GM12864 (cell line): Measurements from ENCODE around the gene CLK3.

ENCODE experiments used
- DNase-seq: peaks from one replicate; pipeline ENCODE4 v3.0.0-alpha.2; 2011; ENCODE audit warnings: low read depth
- H3K4me3 ChIP-seq: 2 replicates; pipeline ENCODE4 v1.5.1; 2011; ENCODE audit warnings: mild to moderate bottlenecking, low read depth, low read length, control low read depth
- TF ChIP-seq, protein P1 (sequence below): IDR thresholded peaks from 2 replicates; pipeline ENCODE4 v1.5.1; 2011; ENCODE audit warnings: low read depth, mild to moderate bottlenecking, moderate library complexity, low read length, control low read depth, inconsistent platforms; ENCODE audit errors: missing control alignments

Gene CLK3

DNA sequence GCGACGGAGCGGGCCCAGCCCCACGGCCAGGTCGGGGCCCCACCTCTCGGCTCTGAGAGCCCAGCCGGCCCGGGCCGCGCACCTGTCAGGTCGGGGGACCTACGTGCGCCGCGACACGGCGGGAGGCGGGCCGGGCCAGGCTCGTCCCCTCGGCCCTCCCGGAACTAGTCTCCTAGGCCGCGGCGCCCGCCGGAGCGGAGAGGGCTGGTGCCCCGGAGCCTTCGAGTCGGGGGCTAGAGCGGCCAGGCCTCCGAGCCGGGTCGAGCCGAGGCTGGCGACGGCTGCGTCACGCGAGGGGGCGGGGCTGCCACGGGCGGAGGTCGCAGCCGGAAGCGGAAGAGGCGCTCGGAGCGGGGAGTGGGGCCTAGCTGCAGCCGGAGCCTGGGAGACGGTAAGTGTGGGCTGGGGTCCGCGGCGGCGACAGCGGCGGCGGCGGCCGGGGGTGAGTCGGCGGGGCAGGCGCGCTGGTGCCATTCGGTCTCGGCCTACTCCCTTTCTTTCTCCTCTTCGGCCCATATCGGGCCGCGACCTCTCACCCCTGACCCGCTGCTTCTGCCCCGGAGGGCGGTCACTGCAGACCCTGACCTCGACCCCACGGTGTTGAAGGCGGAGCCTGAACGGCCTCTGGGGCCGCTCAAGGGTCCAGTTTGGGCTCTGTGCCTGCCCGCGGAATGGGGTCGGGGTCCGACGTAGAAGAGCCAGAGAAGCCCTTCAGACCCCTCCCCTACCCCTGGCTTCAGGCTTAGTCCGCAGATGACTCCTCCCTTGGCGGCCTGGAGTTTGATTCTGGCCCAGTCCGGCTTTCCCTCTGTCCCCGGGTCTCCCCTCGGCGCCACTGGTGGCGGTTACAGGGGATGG lies at the start of gene CLK3:
CLK3 (plus strand) TSS at position 329 of the 858 bp plus-strand sequence. CDS start 3,361 bp downstream, outside the sequence.
- peak within 1 kb of the TSS; percentile 85 for H3K4me3 ChIP-seq
- TF ChIP-seq, protein P1, sequence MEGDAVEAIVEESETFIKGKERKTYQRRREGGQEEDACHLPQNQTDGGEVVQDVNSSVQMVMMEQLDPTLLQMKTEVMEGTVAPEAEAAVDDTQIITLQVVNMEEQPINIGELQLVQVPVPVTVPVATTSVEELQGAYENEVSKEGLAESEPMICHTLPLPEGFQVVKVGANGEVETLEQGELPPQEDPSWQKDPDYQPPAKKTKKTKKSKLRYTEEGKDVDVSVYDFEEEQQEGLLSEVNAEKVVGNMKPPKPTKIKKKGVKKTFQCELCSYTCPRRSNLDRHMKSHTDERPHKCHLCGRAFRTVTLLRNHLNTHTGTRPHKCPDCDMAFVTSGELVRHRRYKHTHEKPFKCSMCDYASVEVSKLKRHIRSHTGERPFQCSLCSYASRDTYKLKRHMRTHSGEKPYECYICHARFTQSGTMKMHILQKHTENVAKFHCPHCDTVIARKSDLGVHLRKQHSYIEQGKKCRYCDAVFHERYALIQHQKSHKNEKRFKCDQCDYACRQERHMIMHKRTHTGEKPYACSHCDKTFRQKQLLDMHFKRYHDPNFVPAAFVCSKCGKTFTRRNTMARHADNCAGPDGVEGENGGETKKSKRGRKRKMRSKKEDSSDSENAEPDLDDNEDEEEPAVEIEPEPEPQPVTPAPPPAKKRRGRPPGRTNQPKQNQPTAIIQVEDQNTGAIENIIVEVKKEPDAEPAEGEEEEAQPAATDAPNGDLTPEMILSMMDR = no peak

DNA sequence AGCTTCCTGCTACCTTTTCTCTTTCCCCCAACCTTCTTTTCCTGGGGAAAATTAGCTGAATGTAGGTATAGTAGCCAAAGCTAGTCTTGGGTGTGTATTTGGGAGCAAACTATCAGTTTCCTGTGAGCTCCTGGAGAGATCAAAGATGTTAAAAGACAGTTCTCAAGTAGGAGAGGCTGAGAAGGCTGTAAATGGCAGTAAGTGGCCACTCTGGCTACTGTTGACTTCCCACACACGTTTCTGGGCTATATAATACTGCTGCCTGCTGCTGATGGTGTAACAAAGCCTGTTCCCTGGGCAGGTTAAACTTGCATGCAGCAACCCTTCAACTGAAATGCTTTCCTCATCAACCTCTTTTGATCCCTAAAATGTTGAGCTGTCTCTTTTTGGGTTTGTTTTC lies 47.0 kb upstream of the CLK3 start:
- no peak for DNase-seq
- H3K4me3 ChIP-seq = no peak overlapping the region
- TF ChIP-seq, protein P1 = no peak

More for the DNA sequence above, at the start of gene CLK3:
- DNase-seq = peak; percentile 80

DNA sequence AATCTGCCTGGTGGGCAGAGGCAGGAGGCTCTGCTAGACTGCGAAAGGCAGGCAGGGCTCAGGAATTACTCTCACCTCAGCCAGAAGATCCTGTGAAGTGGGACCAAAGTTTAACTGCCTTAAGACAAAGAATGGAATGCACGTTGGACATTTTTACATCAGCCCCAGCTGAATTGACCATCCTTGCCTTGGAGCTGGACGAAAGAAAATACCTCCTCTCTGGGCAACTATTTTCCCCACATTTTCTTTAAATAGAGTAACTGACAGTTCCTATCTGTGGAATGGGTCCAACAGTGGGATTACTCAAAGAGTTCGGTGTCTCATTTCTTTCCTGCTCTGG lies 45.9 kb upstream of the CLK3 start:
- no peak overlapping the region for H3K4me3 ChIP-seq
- no peak for DNase-seq
- TF ChIP-seq, protein P1 = no peak

DNA sequence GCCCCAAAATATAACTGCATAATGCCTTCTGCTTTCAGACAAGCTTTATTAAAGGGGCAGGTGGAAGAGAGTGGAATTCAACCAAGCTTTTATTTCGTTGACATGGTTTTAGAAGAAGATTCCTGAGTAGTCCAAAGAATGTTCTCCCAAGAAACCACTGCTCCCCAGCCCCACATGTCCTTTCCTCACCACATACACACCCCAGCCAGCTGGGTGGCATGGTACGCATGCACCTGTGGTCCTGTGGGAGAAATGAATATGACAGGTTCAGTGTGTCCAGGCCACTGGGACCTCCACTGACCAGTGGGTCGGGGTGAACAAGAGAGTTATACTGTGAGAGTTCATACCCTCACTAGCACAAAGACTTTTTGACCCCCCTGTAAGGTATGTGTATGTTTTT lies 44.4 kb upstream of the CLK3 start:
- DNase-seq = no peak
- H3K4me3 ChIP-seq = no peak overlapping the region
- TF ChIP-seq, protein P1 = no peak

DNA sequence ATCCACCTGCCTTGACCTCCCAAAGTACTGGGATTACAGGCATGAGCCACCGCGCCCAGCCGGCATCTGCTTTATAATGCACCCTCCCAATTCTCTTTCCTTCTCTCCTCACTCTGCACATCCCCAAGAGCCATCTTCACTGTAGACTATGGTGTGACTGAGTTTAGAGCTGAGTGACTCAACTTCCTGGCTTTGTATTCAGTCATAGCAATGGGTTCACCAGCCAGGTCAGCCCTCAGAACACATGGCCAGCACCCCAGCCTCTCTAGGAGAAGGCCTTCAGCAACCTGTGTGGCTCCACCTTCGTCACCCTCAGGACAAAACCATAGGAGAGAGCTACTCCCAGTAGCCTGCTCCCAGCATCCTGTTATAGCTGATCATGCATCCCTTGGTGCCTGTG lies 41.6 kb upstream of the CLK3 start:
- TF ChIP-seq, protein P1 = no peak
- no peak overlapping the region for H3K4me3 ChIP-seq
- no peak for DNase-seq

DNA sequence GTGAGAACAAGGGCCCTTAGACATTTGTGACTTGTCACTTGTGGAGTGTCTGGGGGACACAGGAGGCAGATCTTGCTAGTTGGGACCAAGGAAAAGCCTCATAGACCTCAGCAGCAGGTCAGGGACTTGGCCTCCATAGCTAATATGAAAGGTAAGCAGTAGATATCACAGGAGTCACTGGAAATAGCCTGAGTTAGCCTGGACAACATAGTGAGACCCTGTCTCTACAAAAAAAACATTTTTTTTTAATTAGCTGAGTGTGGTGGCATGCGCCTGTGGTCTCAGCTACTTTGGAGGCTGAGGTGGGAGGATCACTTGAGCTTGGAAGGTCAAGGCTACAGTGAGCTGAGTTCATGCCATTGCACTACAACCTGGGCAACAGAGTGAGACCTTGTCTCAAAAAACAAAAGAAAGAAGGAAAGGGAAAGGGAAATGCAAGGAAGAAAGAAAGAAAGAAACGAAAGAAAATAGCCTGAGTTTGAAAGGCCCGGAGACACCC lies 37.1 kb upstream of the CLK3 start:
- TF ChIP-seq, protein P1 = no peak
- H3K4me3 ChIP-seq = no peak overlapping the region
- DNase-seq = no peak

DNA sequence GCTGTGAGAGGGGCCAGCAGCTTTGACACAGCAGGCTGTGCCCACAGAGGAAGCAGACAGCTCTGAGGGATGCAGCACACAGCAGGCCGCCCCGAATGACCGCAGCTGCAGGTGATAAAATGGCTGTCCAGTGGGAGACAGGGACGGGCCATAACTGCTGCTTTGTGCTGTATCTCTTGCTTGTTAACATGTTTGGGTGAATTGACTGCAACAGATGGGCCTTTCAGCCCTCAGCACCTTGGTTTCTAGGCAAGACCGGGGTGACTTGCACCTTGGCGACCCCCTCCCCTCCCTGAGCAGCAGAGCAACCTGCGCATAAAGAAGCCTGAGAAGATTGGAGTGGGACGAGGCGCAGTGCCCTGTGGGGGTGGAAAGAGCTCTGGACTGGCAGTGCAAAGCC lies 36.6 kb upstream of the CLK3 start:
- H3K4me3 ChIP-seq = no peak overlapping the region
- DNase-seq = no peak
- TF ChIP-seq, protein P1 = no peak
